ENCODE measurements around the gene RIBC2.

Gene RIBC2

GRCh38 chr22:45475063-45475747 is 61.7 kb downstream of the RIBC2 start:
- DNase-seq, result no peak

GRCh38 chr22:45475851-45476514 is 62.5 kb downstream of the RIBC2 start:
- DNase-seq, result no peak

GRCh38 chr22:45476814-45477213 is 63.3 kb downstream of the RIBC2 start:
- DNase-seq, result no peak

- DNase-seq, result no peak
Measured at GRCh38 chr22:45477366-45478107, 64.0 kb downstream of the RIBC2 start.

GRCh38 chr22:45478108-45478771 is 64.7 kb downstream of the RIBC2 start:
- no peak for DNase-seq

GRCh38 chr22:45480717-45481116 is 67.2 kb downstream of the RIBC2 start:
- no peak for DNase-seq

- no peak for DNase-seq
Measured at GRCh38 chr22:45481661-45482060, 68.2 kb downstream of the RIBC2 start.
